GM21515 (cell line): ENCODE measurements around the gene FAM76B.

Experiments used
- ATAC-seq: cut with Tn5 transposase; IDR thresholded peaks from one replicate; pipeline ENCODE4 v1.9.1; 2021; ENCODE audit not compliant: unreplicated experiment

The FAM76B gene

GRCh38 chr11:95734009-95734572, 55.5 kb downstream of the FAM76B start:
- no peak for ATAC-seq

GRCh38 chr11:95732930-95733602, 56.5 kb downstream of the FAM76B start:
- ATAC-seq: no peak

- no peak for ATAC-seq
Measured at GRCh38 chr11:95729462-95729861, 60.1 kb downstream of the FAM76B start.

GRCh38 chr11:95728790-95729189, 60.8 kb downstream of the FAM76B start:
- ATAC-seq: no peak

- ATAC-seq: no peak
Measured at GRCh38 chr11:95728094-95728493, 61.5 kb downstream of the FAM76B start.

GRCh38 chr11:95727620-95728019, 62.0 kb downstream of the FAM76B start:
- ATAC-seq: no peak

- no peak for ATAC-seq
Measured at GRCh38 chr11:95727111-95727510, 62.5 kb downstream of the FAM76B start.

GRCh38 chr11:95725196-95725595, 64.4 kb downstream of the FAM76B start:
- ATAC-seq: no peak

- no peak for ATAC-seq
Measured at GRCh38 chr11:95723361-95723942, 66.1 kb downstream of the FAM76B start.

GRCh38 chr11:95720195-95720594, 69.4 kb downstream of the FAM76B start:
- no peak for ATAC-seq
